HG02642 (cell line): ENCODE results near the gene MED10.

ENCODE experiments used
- ATAC-seq: cut with Tn5 transposase; IDR thresholded peaks from one replicate; pipeline ENCODE4 v1.9.1; 2021; ENCODE audit warnings: mild to moderate bottlenecking; ENCODE audit not compliant: unreplicated experiment, poor library complexity

The MED10 gene

GRCh38 chr5:6353602-6354302, 24.6 kb downstream of the MED10 start:
- no peak for ATAC-seq

GRCh38 chr5:6350277-6351090, 27.9 kb downstream of the MED10 start:
- no peak for ATAC-seq

DNA sequence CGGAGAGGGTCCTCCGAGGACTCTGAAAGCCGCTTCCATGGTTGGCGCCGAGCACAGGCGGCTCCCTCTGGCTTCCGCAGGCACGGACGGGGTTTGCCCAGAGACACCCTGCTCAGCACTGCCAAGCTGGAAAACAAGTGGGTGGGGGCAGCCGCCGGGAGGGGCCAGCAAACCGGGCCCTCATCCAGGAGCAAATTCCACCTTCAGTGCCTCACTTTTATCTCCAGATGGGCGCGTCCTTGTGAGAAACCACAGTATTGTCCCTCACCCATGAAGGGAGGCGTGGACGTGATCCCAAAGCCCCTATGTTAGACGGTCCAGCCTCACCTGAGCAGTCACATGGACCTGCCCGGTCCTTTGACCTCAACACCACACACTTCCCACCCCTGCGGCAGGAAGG, 29.0 kb downstream of the MED10 start:
- ATAC-seq, result no peak

DNA sequence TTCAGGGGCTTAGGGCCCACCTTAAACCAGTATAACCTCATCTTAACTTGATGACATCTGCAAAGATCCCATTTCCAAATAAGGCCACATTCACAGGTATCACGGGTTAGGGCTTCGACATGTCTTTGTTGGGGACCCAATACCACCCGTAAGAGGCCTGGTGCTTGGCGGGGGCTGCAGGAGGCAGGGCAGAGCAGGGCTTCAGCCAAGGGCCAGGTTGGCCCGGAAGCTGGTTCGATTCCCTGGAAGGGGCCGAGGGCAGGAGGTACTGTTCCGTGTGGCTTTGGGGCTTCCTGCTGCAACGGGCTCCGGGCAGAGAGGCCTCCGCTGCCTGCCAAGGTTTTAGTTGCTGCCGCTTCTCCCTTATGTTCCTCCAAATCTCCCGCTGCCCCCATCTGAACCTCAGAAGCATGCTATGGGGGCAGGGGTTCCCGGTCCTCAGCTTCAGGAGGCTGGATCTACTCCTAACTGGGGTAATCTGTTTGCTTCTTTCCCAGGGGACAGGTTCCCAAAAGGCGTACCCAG, 29.8 kb downstream of the MED10 start:
- no peak for ATAC-seq

- ATAC-seq, result no peak
Measured at GRCh38 chr5:6347673-6348072, 30.7 kb downstream of the MED10 start.

DNA sequence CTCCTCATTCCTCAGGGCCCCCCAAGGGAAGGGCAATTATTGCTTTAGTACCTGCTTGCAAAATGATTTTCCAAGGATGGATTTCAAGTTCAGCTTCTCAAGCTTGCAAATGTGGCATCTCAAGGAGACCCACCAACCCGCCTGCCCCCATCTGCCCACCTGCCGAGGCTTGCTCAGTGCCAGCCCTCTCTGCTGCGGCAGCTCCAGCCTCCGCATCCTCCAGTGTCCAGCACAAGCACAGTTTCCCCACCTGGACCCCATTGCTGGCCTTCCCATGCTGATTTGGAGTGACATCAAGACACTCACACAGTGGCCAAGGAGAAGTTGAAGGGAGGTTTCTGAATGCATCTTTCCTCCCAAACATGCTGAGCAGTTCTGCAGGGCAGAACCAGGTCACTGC, 31.2 kb downstream of the MED10 start:
- ATAC-seq, result no peak

DNA sequence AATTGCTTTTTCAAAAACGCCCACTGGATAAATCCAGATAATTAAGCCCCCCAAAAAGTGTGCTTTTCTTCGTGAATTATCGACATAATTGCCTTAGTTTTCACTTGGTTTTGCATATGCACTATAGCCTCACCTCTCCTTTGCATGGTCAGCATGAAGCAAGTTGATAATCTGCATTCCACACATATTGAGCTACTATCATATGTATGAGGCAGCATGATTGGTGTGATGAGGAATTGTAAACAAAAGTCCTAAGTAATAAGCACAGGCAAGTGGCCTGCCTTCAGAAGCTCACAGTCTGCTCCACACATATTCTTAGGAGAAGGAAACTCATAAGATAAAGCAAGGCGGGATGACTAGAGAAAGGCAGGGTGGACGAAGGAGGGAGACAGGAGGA, 33.8 kb downstream of the MED10 start:
- no peak for ATAC-seq

DNA sequence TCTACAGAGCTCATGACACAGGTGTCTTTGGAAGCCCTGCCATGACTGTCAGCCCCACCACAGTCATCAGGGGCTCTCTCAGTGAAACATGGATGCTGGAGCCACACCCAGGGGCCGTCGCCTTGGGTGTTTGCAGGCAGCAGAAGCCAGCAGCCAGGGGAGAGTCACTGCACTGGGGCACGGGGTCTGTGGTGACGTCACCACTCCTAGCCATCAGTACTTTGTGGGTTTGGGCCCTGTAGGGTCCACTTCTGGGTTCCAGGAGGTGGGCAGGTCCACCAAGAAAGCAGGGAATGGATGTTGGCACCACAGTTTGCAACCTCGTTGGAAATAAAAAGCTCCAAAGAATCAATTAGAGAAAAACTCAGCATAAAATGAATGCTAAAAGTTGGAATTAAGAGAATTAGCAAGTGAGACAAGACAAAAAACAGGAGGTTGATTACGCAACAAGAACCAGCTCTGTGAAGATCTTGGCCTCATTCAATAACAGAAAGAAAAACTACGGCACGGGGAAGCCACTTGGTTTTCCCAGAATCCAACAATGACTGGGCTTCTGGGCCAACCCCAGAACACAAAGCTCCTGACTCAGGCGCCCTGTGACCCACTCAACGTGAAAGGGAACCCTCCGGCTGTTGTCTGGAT, 34.3 kb downstream of the MED10 start:
- ATAC-seq, result no peak

GRCh38 chr5:6342689-6343315, 35.5 kb downstream of the MED10 start:
- ATAC-seq, result no peak

- ATAC-seq, result no peak
Measured at GRCh38 chr5:6340100-6340499, 38.2 kb downstream of the MED10 start.

DNA sequence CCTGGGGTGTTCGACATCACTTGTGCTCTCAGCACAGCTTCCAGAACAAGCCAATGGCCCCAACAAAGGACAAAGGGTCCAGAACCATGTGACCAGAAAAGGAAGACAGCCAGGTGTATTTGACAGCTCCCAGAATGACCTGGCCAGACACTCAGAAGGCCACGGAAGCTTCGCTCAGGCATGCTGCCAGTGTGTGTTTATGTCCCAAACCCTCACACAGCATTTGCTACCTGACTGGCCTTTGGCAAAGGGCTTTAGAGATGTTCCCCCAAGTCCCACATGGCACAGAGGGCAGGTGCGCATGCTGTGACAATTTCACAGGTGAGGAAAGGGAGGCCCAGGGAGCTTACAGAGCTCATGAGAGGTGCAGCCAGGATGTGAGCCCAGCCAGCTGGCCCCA, 39.5 kb downstream of the MED10 start:
- ATAC-seq, result no peak

GRCh38 chr5:6338135-6338534, 40.2 kb downstream of the MED10 start:
- no peak for ATAC-seq

- ATAC-seq, result no peak
Measured at GRCh38 chr5:6333182-6333905, 45.0 kb downstream of the MED10 start.

DNA sequence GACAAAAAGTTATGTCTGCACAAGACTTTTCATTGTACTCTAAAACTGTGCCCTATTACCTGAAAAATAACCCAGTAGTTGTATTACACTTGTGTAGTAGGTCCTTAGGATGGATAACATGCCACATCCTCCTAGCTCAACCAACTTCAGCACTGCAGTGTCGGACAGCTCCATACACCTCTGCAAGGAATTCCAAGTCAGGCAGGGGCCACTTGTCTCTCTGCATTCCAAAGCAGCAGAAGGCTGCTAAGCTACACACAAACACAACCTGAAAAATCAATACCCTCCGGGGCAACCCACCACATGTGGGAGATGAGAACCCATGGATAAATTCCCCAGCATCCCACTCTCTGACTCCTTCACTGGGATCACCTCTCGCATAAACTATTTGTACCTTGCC, 50.2 kb downstream of the MED10 start:
- ATAC-seq, result no peak

DNA sequence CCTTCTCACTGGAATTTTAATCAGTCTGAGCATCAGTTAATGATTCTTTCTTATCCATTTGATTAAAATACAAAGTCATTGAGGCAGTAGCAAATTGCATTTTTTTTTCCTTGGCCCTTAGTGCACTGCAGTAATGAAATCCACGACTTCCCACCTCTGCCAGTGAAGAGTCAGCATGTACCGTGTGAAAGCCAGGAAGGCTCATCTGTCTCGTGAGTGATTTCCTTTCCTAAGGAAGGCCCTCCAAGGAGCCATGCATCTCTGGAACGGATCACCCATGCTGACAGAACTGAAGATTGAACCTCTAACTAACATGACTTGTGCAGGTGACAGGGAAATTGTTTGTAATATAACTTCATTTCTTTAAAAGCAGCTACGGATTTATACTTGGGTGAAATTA, 51.6 kb downstream of the MED10 start:
- no peak for ATAC-seq

DNA sequence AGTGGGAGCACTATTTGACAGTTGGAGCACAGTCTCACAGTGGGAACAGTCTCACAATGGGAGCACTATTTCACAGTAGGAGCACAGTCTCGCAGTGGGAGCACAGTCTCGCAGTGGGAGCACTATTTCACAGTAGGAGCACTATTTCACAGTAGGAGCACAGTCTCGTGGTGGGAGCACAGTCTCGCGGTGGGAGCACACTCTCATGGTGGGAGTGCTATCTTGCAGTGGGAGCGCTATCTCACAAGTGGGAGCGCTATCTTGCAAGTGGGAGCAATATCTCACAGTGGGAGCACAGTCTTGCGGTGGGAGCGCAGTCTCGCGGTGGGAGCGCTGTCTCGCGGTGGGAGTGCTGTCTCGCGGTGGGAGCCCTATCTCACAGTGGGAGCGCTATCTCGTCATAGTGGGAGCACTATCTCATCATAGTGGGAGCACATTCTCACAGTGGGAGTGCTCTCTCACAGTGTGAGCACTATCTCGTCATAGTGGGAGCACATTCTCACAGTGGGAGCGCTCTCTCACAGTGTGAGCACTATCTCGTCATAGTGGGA, 56.1 kb downstream of the MED10 start:
- no peak for ATAC-seq
